Kidney glomerular epithelial cell (primary cell): ENCODE results near the gene TSKU.
"Not testable (repeated sequence)": the region's sequence is repeated elsewhere in the genome, so short reads cannot be mapped to it uniquely, and the experiment has no call there.

ENCODE experiments used
- DNase-seq: peaks from one replicate; lab custom pipeline; 2025; lab: John Stamatoyannopoulos, UW

Gene TSKU

GRCh38 chr11:76788661-76789442 lies 5.7 kb downstream of the TSKU start:
- DNase-seq: no peak

GRCh38 chr11:76789443-76789719 lies 6.2 kb downstream of the TSKU start:
- no peak for DNase-seq

- DNase-seq: no peak
These were observed 7.1 kb downstream of the TSKU start for GRCh38 chr11:76790251-76790650.

- DNase-seq: not testable (repeated sequence)
These were observed 8.0 kb downstream of the TSKU start for GRCh38 chr11:76791002-76791770.

DNA sequence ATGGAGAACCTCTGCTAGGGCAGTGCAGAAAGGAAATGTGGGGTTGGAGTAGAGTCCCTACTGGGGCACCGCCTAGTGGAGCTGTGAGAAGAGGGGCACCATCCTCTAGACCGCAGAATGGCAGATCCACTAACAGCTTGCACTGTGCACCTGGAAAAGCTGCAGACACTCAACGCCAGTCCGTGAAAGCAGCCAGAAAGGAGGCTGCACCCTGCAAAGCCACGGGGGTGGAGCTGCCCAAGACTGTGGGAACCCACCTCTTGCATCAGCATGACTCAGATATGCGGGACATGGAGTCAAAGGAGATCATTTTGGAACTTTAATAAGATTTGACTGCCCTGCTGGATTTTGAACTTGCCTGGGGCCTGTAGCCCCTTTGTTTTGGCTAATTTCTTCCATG lies 8.7 kb downstream of the TSKU start:
- DNase-seq: no peak

- no peak for DNase-seq
These were observed 9.5 kb downstream of the TSKU start for GRCh38 chr11:76792505-76793264.

- no peak for DNase-seq
These were observed 10.5 kb downstream of the TSKU start for GRCh38 chr11:76793391-76794291.

DNA sequence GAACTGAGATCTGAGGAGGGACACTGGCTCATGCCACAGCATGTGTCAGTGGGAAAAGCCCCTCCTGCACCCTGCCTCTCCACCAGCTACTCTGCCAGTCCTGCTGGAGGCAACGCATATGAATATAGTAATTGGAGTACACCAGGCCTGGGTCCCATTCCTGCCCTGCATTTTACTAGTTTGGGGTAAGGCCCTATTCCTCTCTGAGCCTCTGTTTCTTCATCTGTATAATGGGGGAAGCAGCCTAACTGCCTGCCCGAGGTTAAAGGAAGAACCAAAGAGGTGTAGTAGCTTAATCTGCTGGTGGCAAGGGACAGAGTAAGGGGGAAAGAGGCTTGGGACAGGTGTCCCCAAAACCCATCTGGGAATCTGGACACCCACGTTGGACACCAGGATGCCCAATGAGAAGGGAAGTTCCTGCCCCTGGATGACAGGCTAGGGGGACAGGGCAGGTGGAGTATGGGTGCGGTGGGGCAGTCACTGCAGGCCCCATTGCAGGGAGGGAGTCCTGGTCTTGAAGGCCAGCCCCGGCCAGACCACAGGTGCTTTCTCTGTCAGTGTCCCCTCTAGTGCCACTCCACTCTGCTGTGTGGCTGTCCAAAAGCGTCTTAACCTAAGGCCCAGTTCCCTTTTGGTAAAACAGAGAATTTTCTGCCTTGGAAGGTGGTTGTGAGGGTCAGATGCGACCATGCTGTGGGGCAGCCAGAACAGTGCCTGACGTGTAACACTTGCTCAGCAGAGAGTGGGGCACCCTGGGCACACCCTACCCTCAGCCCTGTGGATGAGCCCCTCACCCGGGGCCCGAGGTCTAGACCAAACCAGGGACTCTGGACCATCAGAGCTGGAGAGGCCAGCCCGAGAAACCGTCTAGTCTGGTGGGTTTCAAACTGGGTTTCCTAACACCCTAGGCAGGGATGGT lies 11.5 kb downstream of the TSKU start:
- no peak for DNase-seq

DNA sequence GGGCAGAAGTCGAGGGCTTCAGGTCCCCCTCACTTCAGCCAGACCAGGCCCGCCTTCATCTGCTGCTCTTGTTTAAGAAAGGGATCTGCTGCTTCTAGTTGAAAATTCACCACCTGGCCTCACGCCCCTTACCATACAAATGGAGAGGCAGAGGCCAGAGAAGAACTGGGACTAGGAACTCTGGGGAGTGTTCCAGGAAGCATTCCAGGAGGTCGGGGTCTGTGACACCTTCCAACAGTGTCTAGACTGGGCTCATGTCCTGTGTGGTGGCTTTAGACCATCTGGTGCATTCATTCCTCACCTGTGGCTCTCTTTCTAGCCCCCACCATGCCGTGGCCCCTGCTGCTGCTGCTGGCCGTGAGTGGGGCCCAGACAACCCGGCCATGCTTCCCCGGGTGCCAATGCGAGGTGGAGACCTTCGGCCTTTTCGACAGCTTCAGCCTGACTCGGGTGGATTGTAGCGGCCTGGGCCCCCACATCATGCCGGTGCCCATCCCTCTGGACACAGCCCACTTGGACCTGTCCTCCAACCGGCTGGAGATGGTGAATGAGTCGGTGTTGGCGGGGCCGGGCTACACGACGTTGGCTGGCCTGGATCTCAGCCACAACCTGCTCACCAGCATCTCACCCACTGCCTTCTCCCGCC lies 12.3 kb downstream of the TSKU start:
- DNase-seq: no peak

DNA sequence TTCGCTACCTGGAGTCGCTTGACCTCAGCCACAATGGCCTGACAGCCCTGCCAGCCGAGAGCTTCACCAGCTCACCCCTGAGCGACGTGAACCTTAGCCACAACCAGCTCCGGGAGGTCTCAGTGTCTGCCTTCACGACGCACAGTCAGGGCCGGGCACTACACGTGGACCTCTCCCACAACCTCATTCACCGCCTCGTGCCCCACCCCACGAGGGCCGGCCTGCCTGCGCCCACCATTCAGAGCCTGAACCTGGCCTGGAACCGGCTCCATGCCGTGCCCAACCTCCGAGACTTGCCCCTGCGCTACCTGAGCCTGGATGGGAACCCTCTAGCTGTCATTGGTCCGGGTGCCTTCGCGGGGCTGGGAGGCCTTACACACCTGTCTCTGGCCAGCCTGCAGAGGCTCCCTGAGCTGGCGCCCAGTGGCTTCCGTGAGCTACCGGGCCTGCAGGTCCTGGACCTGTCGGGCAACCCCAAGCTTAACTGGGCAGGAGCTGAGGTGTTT lies 12.8 kb downstream of the TSKU start:
- no peak for DNase-seq

GRCh38 chr11:76796511-76797198 lies 13.5 kb downstream of the TSKU start:
- no peak for DNase-seq

- no peak for DNase-seq
These were observed 14.4 kb downstream of the TSKU start for GRCh38 chr11:76797341-76798201.

DNA sequence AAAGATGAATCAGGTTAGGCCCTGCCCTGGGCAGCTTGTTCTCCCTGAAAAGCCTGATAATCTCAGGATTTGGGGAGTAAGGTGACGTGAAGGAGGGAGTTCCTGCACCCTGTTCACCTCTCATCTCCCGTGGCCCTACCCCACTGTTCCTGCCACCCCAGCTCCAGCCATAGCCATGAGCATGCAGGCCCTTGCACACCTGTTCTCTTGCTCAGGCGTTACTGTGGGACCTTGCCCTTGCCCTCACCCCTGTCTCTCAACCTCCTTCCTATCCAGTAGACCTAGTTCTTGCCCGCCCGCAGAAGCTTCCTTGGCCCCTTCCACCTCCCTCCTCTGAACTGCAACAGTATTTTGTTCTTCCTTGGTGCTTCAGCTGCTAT lies 15.0 kb downstream of the TSKU start:
- no peak for DNase-seq

DNA sequence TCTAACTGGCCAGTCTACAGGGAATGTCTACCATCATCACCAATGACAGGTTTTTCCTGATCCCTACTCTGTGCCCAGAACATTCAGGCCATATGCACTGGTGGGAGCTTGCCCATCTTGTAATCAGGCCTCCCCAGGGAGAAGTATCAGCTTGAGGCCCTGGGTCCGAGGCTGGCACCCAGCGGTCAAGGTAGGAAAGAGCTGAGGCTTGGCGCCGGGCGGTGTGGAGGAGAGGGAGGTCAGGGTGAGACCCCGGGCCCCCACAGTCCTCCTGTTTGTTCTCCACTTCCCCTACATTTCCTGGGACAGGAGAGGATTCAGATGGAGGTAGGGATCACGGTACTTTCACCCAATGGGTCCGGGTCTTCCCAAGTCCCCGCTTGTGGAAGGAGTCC lies 15.5 kb downstream of the TSKU start:
- no peak for DNase-seq

GRCh38 chr11:76799066-76799804 lies 16.1 kb downstream of the TSKU start:
- no peak for DNase-seq

GRCh38 chr11:76800466-76801200 lies 17.5 kb downstream of the TSKU start:
- no peak for DNase-seq

GRCh38 chr11:76801225-76801624 lies 18.1 kb downstream of the TSKU start:
- no peak for DNase-seq
